IPS-15b (cell line): Measurements from ENCODE around the gene PPP1R14C.

Experiments used
- H3K27me3 ChIP-seq: one replicate; pipeline ENCODE4 v1.6.1; 2013; ENCODE audit warnings: low read length; ENCODE audit not compliant: control insufficient read depth, insufficient read depth
- H3K36me3 ChIP-seq: one replicate; pipeline ENCODE4 v1.6.1; 2013; ENCODE audit warnings: low read length; ENCODE audit not compliant: control insufficient read depth, insufficient read depth
- H3K4me1 ChIP-seq: one replicate; pipeline ENCODE4 v1.6.1; 2013; ENCODE audit warnings: mild to moderate bottlenecking, low read length; ENCODE audit not compliant: control insufficient read depth, insufficient read depth
- H3K4me3 ChIP-seq: one replicate; pipeline ENCODE4 v1.5.1; 2013; ENCODE audit warnings: low read depth, low read length
- H3K9ac ChIP-seq: one replicate; pipeline ENCODE4 v1.6.1; 2013; ENCODE audit warnings: low read depth, mild to moderate bottlenecking, low read length
- H3K9me3 ChIP-seq: one replicate; pipeline ENCODE4 v1.6.1; 2013; ENCODE audit warnings: mild to moderate bottlenecking, low read length; ENCODE audit not compliant: control insufficient read depth, insufficient read depth

Gene PPP1R14C

DNA sequence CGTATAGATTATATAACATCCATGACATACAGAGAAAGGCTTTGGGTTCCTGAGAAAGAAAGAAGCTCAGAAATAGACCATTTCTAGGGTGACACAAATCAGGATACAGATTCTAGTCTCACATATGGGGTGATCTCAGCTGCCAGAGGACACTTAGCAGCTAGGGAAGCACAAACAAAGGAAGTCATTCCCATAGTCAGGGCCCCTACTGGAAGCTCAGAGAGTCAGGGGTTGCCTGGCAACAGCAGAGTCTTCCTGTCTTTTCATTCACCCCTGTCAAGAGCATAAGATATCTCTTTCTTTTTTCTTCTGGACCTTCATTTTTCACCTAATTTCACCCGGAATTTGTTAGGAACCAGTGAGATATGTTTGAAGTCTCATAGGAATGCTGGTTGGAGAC is 144.1 kb downstream of the PPP1R14C start:
- Histone ChIP-seq H3K9me3 (no peaks in the 10 kb centered on the region), H3K9ac (no peak overlapping the region), H3K4me1 (no peaks in the 10 kb centered on the region), H3K36me3 (no peaks in the 10 kb centered on the region), H3K4me3 (no peak overlapping the region), H3K27me3 (no peaks in the 10 kb centered on the region)

DNA sequence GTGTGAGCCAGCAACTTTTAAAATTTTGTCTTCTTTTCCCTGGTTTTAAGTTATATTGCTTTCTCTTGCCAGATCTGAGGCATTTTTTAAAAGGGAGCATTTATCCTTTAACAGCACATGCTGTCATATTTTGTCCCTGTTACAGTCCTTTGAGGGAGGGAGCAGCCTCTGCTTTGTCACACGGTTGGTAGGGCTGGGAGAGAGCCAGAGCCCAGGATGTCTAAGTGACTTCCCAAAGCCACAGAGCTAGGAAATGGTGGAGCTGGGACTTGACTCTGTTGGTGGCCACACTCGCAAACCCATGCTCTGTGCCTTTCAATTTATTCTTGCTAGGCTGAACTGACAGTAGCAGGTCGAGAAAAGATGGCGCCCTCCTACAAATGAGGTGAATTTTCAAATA is 145.6 kb downstream of the PPP1R14C start:
- no peak overlapping the region for H3K9ac ChIP-seq
- no peaks in the 10 kb centered on the region for H3K9me3 ChIP-seq
- no peaks in the 10 kb centered on the region for H3K27me3 ChIP-seq
- no peaks in the 10 kb centered on the region for H3K36me3 ChIP-seq
- H3K4me3 ChIP-seq = no peak overlapping the region
- H3K4me1 ChIP-seq = no peaks in the 10 kb centered on the region

DNA sequence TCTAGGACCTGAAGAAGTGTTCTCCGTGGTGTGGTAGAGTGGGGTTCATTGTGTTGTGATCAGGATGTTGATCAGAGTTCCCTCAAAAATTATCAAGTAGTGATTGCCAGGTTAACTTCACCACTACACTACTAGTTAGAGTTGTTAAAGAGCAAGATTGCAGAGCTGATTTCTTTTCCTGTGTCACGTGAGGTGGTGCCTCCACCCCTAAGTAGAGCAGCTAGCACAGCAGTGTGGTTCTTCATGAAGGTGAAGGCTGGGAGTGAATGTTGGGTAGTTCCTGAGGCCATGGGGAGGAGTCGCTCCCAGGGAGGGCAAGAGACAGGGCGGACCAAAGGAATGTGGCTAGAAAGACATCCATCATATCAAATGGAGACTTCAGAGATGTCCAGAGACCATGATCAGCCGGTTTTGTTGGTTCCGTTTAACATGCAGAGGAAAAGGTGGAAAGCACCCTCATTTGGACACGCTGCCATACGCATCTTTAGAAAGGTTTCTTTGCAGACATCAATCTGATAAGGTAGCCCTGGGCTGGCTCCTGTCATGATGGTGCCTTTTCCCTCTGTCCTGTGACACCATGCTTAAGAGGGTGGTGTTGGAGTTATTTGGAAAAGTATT is 146.7 kb downstream of the PPP1R14C start:
- H3K4me1 ChIP-seq = no peaks in the 10 kb centered on the region
- no peaks in the 10 kb centered on the region for H3K9me3 ChIP-seq
- no peak overlapping the region for H3K4me3 ChIP-seq
- no peaks in the 10 kb centered on the region for H3K27me3 ChIP-seq
- no peaks in the 10 kb centered on the region for H3K36me3 ChIP-seq
- no peak overlapping the region for H3K9ac ChIP-seq

DNA sequence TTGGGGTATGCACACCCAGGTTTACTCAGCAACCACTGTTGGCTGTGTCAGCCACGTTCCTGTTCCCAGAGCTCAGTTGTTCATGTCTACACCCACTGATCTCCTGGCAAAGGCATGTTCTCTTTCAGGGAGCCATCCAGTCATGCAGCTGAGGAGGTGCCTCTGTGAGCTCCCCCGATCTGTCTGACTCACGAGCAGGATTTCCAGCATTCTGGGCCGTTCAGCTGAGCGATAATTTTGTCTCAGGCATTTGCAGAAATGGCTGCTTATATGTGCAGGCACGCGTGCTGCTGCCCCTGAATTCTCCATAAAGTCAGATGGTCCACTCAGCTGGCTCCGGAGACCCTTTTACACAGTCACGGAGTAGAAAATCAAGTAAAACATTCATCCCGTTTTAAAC is 147.6 kb downstream of the PPP1R14C start:
- Histone ChIP-seq H3K4me1 (no peaks in the 10 kb centered on the region), H3K36me3 (no peaks in the 10 kb centered on the region), H3K9ac (no peak overlapping the region), H3K27me3 (no peaks in the 10 kb centered on the region), H3K4me3 (no peak overlapping the region), H3K9me3 (no peaks in the 10 kb centered on the region)

DNA sequence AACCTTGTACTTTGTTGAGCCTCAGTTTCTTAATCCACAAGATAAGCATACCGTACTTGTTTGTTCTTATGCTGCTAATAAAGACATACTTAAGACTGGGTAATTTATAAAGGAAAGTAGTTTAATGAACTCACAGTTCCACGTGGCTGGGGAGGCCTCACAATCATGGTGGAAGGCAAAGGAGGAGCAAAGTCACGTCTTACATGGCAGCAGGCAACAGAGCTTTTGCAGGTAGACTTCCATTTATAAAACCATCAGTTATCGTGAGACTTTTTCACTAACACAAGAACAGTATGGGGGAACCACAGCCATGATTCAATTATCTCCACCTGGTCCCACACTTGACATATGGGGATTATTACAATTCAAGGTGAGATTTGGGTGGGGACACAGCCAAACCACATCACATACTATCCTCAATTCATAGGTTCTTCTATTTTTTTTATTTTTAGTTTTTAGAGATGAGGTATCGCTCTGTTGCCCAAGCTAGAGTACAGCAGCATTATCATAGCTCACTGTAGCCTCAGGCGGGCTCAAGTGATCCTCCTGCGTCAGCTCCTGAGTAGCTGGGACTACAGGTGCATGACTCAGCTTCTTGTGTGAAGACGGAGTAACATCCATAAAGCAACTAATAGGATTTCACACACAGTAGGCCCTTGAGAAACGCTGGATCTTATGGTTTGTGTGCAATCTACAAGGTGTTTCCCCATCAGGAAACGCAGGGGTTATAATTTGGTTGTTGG is 149.3 kb downstream of the PPP1R14C start:
- H3K4me3 ChIP-seq = no peak overlapping the region
- no peaks in the 10 kb centered on the region for H3K27me3 ChIP-seq
- H3K36me3 ChIP-seq = no peaks in the 10 kb centered on the region

DNA sequence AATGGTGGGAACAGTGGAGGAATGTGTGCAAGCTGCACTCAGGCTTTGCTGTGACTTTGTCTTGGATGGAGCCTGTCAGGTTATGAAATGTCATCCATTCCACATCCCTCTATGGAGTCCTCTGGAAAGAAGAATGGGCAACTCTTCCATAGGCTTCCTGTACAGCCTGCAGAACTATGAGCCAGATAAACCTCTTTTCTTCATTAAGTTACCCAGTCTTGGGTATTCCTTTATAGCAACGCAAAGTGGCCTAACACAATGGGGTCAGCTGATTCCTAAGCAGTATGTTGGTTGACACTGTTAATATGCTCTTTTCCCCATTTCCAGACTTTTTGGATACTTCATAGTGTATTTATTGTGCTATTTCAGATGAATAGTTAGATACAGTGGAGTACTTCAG is 150.2 kb downstream of the PPP1R14C start:
- Histone ChIP-seq H3K9me3 (peaks cover 2% of the 10 kb centered on the region), H3K9ac (no peak overlapping the region), H3K36me3 (no peaks in the 10 kb centered on the region), H3K4me3 (no peak overlapping the region), H3K4me1 (no peaks in the 10 kb centered on the region), H3K27me3 (no peaks in the 10 kb centered on the region)

More for the DNA sequence above, 149.3 kb downstream of the PPP1R14C start:
- Histone ChIP-seq H3K9me3 (peaks cover under 1% of the 10 kb centered on the region), H3K4me1 (no peaks in the 10 kb centered on the region), H3K9ac (no peak overlapping the region)

DNA sequence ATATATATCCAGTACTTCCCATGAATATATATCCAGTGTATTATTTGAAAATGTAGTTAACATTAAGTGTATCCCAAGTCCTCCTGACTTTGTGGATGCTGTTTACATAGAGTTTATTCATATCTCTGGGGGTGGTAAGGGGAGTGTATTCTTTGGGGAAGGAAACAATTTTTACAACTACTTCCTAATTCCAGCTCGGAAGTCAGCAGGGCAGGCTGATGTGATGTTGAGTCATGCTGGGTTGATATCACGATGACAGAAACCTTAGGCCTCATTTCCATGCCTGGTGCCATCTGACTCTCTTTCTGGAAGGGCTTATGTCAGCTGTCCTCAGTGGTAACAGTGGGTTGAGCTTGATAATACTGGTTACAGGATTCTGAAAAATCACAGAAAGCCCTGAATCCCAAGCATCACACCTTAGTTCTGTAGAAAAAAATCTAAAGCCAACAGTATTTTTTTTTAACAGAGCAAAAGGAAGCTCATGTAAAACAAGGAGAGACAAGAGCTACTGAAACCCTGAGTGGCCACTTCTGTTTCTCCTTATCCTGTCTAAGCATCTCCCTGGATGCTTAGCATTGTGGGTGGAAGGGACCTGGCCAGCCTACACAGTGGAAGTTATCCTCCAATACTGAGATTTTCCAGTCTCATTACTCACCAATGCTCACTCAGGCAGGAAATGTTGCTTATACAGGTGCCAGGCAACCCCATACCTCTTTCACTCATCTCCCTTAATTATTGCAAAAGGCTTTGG is 150.8 kb downstream of the PPP1R14C start:
- H3K9me3 ChIP-seq = peaks cover 2% of the 10 kb centered on the region
- H3K9ac ChIP-seq = no peak overlapping the region
- no peak overlapping the region for H3K4me3 ChIP-seq
- no peaks in the 10 kb centered on the region for H3K27me3 ChIP-seq
- H3K36me3 ChIP-seq = no peaks in the 10 kb centered on the region
- H3K4me1 ChIP-seq = no peaks in the 10 kb centered on the region

DNA sequence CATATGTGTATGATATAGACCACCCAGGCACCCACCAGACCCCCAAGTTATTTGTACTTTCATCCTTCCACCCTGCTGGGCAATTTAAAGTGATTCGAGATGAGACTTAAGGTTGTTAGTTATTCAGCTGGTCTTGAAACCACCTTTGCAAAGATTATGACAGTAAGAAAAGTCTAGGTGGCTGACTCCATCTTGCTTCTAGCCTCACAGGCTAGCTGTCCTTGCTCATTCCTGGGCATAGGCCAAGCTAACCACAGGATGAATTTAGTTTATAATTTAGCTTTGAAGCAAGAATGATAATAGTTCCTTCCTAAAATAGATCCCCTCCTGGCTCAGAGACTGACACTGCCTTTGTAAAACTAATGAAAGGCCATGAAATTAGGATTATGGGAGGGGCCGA is 154.0 kb downstream of the PPP1R14C start:
- no peak overlapping the region for H3K4me3 ChIP-seq
- no peaks in the 10 kb centered on the region for H3K4me1 ChIP-seq
- no peak overlapping the region for H3K9ac ChIP-seq
- no peaks in the 10 kb centered on the region for H3K36me3 ChIP-seq
- no peaks in the 10 kb centered on the region for H3K27me3 ChIP-seq
- peaks cover 2% of the 10 kb centered on the region for H3K9me3 ChIP-seq

DNA sequence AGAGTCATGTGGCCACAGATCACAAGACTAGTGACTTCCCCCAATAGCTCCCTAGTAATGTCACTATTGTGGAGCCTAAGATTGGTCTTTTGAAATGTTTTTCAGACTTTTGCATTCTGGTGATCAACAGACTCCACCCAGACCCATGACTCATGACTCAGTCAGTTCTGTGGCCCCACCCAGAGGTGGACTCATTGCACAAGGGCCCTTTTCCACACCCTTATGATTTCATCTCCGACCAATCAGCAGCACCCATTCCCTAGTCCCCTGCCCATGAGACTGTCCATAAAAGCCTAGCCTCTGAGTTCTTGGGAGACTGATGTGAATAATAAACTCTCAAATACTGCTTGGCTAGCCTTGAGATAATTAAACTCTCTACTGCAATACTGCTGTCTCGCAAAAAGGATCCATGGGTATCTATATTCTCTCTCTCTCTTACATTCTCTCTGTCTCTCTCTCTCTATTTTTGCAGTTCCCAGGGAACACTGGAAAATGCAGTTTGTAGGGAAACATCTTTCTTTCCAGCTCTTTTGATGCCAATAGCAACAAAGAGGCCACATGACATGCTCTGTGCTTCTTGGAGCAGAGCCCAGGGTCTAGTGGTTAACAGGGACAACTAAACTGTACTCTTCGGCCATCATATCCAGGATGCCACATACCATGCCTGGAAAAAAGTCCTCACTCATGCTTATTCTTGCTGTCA is 154.6 kb downstream of the PPP1R14C start:
- Histone ChIP-seq H3K27me3 (no peaks in the 10 kb centered on the region), H3K36me3 (no peaks in the 10 kb centered on the region), H3K4me1 (no peaks in the 10 kb centered on the region), H3K9ac (no peak overlapping the region), H3K9me3 (peaks cover 2% of the 10 kb centered on the region), H3K4me3 (no peak overlapping the region)

DNA sequence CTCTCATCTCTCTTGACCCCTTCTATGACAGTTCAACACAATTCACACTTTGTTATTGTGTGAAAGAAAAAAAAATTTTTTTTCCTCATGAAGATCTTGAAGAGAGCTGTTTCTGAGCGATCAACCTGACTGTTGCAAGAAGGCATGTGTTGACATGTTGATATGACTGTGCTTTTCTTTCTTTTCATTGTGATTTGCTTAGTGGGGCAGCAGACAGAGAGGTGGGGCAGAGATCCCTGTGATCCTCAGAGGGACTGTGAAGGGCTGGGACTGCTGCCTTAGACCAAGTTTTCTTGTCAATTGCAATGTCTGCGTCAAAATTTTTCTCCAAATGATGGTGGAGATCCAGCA is 155.2 kb downstream of the PPP1R14C start:
- Histone ChIP-seq H3K9me3 (peaks cover 2% of the 10 kb centered on the region), H3K9ac (no peak overlapping the region), H3K4me3 (no peak overlapping the region)

DNA sequence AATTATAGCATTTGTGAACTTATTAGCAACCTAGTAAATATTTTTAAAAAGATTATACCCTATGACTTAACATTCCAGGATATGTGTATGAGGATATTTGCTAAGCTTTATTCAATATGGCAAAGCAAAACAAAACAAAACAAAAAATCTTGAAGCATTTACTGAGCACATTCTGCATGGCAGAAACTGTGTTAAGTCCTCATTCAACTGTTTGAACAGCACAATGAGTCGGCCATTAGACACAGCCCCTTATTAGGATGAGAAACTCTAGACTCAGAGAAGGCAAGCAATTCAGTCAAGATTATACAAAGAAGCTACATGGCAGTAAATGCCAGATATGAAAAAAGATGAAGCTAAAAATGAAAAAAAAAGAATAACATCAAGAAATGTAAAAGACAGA is 155.8 kb downstream of the PPP1R14C start:
- no peak overlapping the region for H3K9ac ChIP-seq
- H3K4me1 ChIP-seq = no peaks in the 10 kb centered on the region
- H3K27me3 ChIP-seq = no peaks in the 10 kb centered on the region
- H3K4me3 ChIP-seq = no peak overlapping the region
- H3K9me3 ChIP-seq = peaks cover 2% of the 10 kb centered on the region
- H3K36me3 ChIP-seq = no peaks in the 10 kb centered on the region

More for the DNA sequence above, 155.2 kb downstream of the PPP1R14C start:
- H3K36me3 ChIP-seq = no peaks in the 10 kb centered on the region
- H3K4me1 ChIP-seq = no peaks in the 10 kb centered on the region
- no peaks in the 10 kb centered on the region for H3K27me3 ChIP-seq
